ENCODE results near the gene TTC34. TPM values are rescaled to one million over a fixed set of nuclear protein-coding genes. Genes with fewer than 3 reads are reported as not detected.

TTC34 gene
- total and polyA plus RNA-seq, 2 of the 13 experiments (the other 11 are each of a cell fraction or from before 2014, with no cell fraction given): 0.07 to 0.11 TPM

DNA sequence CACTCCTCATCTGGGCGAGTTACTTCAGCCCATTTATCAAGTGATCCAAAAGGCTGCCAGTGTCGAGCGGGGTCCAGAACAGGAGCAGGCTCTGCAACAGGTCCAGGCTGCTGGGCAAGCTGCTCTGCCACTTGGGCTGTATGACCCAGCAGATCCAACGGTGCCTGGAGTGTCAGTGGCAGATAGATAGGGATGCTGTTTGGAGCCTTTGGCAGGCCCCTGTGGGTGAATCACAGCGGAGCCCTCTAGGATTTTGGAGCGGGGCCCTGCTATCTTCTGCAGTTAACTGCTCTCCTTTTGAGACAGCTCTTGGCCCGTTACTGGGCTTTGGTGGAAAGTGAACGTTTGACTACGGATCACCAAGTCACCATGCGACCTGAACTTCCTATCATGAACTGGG is 176.2 kb downstream of the TTC34 start:
- FAIRE-seq (no peak), DNase-seq (ENCODE audit: low spot score) (no peak), ATAC-seq (no peak)
- peaks cover 12 to 64% of the 10 kb centered on the region in 2 experiments for H3K27me3 ChIP-seq (ENCODE audit: control insufficient read depth in 1 of 2, insufficient read depth in 2 of 2, low read length in 2 of 2)
- H3K9me3 ChIP-seq (ENCODE audit: low read length): no peaks in the 10 kb centered on the region
- TF ChIP-seq KMT2A (CRISPR knock-in tag; IDR thresholded peaks at IDR 0.05) (no peak), ZIK1 (CRISPR knock-in tag; IDR thresholded peaks at IDR 0.05; ENCODE audit: borderline replicate concordance, low read depth) (no peak), EEA1 (CRISPR knock-in tag; IDR thresholded peaks at IDR 0.05; ENCODE audit: borderline replicate concordance) (no peak), ZHX2 (IDR thresholded peaks at IDR 0.05; ENCODE audit: low read depth) (no peak), ZHX2 (CRISPR knock-in tag; IDR thresholded peaks at IDR 0.05; ENCODE audit: borderline replicate concordance) (no peak), ZNF484 (CRISPR knock-in tag; IDR thresholded peaks at IDR 0.05; ENCODE audit: borderline replicate concordance, low read depth) (no peak), ZNF746 (CRISPR knock-in tag; IDR thresholded peaks at IDR 0.05) (no peak), ZSCAN25 (CRISPR knock-in tag; IDR thresholded peaks at IDR 0.05) (no peak), JDP2 (CRISPR knock-in tag; IDR thresholded peaks at IDR 0.05; ENCODE audit: borderline replicate concordance) (no peak), ZNF503 (CRISPR knock-in tag; IDR thresholded peaks at IDR 0.05) (no peak), IKZF4 (CRISPR knock-in tag; IDR thresholded peaks at IDR 0.05; ENCODE audit: borderline replicate concordance, low read depth, not compliant biosample characterization) (no peak), RBM39 (IDR thresholded peaks at IDR 0.05; ENCODE audit: low read depth, low read length, poor library complexity, severe bottlenecking) (no peak), ZBTB34 (CRISPR knock-in tag; IDR thresholded peaks at IDR 0.05) (no peak)
- no peaks in the 10 kb centered on the region for H3K79me2 ChIP-seq (ENCODE audit: insufficient read depth, low read length)
- no TSS peak for BruUV-seq (replicated peaks)
- ChIA-PET CTCF (ENCODE audit: low intra/inter-chr PET ratio, low total read pairs) (no interaction called here), POLR2A (no interaction called here)
- H3K4me1 ChIP-seq (ENCODE audit: insufficient read depth, low read length): no peaks in the 10 kb centered on the region
- H3K4me3 ChIP-seq (replicated peaks in 1 of 3; ENCODE audit: insufficient read depth in 1 of 3, low read depth in 2 of 3, low read length in 3 of 3): no peak overlapping the region
- 0 out of 2 replicates have a peak, but pooled peaks cover 2% of the 10 kb centered on the region for H4K20me1 ChIP-seq (ENCODE audit: insufficient read depth, low read length)
- no peaks in the 10 kb centered on the region for H3K36me3 ChIP-seq (replicated peaks in 1 of 2; ENCODE audit: control insufficient read depth in 1 of 2, insufficient read depth in 2 of 2, low read length in 2 of 2)
- in situ Hi-C loops (cut with HindIII; ENCODE audit: extremely low pct_ligation_motif_present, low pct_unique_long_range_greater_than_20kb): no loop called here
- H2AFZ ChIP-seq (ENCODE audit: low read length): no peak overlapping the region
- no peak overlapping the region for H3K27ac ChIP-seq (ENCODE audit: extremely low read length, insufficient read depth, low read length)
- 16% methylated on average over 7 of the region's 10 CpGs for WGBS (ENCODE audit: low lambda C conversion rate)
- intact Hi-C loops (cut with micrococcal nuclease; ENCODE audit: unreplicated experiment): no loop called here
- H3K4me2 ChIP-seq (ENCODE audit: low read depth, low read length): no peak overlapping the region
- no peak overlapping the region for H3K9ac ChIP-seq (ENCODE audit: insufficient read depth, low read depth, low read length)

All from HepG2 (cell line).